Subcutaneous adipose tissue (tissue), 4 donors: Measurements from ENCODE around the gene GLI3. TPM values are rescaled to one million over a fixed set of nuclear protein-coding genes. Genes with fewer than 3 reads are reported as not detected.

Experiments
- total RNA-seq, 4 donors: library from RNA; depleted of rRNA; stranded (reverse); fragments of >200 nt; gene quantifications; one replicate each; pipeline ENCODE4 v1.1.0, GENCODE V29; 2016
- TF ChIP-seq, protein P1 (sequence below): fragments of 450-650 bp; IDR thresholded peaks from one replicate; pipeline ENCODE4 v1.5.1; 2016; ENCODE audit warnings: low read depth, mild to moderate bottlenecking, control low read depth, antibody characterized with exemption, moderate library complexity

The GLI3 gene
- total RNA-seq, 4 donors from 2014 or later: 11.6 to 16.8 (median 16.3) TPM

DNA sequence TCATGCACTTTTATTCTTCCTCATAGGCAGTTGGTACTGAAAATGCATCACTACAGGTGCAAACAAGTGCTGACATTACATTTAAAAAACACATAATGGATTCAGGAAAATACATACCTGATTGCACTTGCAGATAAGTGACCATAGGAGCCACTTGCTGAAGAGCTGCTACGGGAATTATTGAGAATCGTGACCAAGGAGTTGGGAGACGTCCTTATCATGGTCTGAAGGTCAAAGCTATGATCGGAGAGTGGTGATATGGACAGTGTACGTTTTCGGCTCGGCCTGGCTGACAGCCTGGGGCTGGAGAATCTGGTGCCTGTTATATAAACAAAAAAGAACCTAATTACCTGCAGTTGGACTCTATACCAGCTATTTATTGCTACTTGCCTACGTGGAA, 197.1 kb downstream of the GLI3 start:
- TF ChIP-seq, protein P1, sequence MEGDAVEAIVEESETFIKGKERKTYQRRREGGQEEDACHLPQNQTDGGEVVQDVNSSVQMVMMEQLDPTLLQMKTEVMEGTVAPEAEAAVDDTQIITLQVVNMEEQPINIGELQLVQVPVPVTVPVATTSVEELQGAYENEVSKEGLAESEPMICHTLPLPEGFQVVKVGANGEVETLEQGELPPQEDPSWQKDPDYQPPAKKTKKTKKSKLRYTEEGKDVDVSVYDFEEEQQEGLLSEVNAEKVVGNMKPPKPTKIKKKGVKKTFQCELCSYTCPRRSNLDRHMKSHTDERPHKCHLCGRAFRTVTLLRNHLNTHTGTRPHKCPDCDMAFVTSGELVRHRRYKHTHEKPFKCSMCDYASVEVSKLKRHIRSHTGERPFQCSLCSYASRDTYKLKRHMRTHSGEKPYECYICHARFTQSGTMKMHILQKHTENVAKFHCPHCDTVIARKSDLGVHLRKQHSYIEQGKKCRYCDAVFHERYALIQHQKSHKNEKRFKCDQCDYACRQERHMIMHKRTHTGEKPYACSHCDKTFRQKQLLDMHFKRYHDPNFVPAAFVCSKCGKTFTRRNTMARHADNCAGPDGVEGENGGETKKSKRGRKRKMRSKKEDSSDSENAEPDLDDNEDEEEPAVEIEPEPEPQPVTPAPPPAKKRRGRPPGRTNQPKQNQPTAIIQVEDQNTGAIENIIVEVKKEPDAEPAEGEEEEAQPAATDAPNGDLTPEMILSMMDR: no peak

DNA sequence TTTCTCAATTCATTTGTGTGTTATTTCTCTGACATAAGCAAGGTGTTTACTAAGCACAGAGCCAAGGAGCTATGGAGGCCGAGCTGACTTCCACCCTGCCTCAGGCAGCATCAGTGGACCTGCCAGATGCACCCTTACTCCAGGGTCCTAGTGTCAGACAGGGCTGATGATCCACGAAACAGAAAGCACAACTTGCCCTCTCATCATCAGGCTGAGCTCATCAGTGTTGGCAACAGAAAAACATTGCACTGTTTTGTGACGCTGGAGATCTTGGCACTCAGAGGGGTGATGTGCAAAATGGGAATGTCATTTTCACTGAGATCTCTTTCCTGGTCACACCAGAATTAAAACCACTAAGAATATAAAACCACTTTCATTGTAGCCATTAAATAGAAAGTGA, 201.8 kb downstream of the GLI3 start:
- TF ChIP-seq, protein P1: no peak

DNA sequence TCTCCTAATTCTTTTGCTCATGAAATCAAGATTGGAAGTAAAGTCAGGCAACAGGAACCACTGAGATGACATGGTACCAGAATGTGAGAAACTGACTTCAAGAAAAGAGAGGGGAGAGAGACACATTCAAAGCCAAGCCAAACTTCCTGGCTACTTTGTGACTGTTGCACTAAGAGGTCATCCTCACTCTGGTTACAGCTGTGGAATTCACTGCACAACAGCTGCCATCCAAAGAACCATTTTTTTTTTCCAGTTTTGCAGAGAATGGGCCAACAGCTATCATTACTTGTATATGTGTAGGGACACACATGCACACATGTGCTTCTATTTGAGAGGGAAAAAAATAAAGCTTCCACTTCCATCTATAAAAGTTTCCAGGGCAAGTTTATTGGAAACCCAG, 203.5 kb downstream of the GLI3 start:
- TF ChIP-seq, protein P1: no peak

DNA sequence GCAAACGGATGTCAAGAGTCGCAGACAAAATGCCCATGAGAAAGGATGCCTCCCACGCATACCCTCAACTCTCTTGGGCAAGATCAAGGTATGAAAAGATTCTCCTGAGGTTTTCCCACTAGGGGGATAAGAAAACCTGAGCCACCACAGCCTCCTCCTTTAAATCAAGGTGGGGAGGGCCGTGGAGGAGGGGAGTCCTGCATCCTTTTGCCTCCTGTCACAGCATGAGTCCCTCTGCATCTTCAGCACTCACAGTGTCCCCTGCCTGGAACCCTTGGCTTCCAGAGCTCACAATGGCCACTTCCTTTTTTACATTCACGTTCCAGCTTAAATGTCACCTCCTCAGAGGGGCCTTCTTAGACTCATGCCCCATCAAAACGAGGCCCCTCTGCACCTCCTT, 207.6 kb downstream of the GLI3 start:
- TF ChIP-seq, protein P1: no peak

DNA sequence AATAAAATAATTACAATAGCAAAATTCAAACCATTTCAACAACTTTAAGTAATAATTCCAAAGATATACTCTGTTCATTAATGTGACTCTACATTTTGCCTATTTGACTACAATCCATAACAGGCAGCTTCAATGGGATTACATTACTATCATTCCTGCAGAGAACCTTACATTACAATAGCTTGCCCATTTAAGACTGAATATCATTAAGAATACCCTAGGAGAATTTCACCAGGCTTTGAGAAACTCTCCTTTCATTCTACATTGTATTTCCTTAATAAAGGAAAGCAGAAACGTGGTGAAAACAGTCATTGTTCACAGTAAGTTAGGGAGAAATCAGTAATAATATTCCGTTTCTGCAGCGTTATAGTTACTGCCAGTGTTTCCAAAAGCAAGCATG, 209.5 kb downstream of the GLI3 start:
- TF ChIP-seq, protein P1: no peak

DNA sequence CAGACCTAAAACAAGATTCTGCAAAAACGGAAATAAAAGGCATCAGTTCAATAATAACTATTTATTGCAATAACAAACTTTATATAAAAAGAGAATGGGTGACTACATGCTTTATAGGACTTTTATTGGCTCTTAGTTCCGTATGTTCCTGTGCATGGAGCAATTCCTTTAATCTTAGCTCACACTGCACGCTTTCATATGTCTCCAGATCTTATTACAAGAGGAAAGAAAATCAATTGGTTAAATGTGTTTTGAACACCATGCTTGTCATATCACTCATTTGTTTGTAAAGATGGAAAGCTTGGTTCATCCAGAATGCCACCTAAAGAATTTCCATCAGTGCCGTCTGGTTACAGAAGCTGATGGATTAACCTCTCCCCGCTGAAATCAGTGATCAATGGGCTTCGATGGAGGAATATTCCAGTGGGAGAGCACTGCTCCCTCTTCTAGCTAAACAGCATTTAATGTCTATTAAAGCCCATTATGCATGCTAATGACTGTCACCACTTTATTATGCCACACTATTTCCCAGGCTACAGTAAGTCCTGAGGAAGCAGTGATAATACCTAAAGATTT, 210.3 kb downstream of the GLI3 start:
- TF ChIP-seq, protein P1: no peak

DNA sequence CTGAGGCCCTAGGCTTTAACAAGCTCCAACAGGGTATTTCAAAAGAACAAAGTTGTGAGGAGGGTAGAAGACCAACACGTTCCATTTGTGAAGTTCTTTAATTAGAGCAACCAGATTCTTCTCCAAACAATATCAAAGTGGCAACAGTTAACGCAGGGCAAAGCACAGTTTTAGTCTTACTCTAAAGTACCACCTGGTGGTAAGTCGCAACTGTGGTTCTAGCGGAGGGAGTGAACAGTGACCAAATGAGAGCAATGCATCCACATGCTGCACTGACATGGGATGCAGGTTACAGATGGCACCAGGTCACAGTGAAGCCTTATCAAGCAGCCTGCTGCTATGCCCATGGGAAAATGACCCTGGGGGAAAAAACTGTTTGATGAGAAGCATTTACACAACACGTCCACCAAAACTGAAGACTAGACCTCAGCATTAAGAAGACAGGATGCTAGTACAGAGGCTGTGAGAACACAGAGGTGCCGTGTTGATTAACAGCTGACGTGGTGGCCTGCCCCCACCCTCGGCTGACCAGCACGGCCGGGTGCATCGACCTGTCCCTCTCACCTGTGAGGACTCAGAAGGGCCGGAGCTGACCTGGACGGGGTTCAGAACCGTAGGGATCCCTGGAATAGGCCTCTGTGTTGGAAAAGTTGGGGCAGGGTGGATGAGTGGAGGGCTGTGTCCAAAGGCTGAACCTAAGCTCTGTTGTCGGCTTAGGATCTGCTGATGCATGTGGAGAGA, 211.2 kb downstream of the GLI3 start:
- TF ChIP-seq, protein P1: no peak
